ENCODE measurements around the gene STK32A.

DNA sequence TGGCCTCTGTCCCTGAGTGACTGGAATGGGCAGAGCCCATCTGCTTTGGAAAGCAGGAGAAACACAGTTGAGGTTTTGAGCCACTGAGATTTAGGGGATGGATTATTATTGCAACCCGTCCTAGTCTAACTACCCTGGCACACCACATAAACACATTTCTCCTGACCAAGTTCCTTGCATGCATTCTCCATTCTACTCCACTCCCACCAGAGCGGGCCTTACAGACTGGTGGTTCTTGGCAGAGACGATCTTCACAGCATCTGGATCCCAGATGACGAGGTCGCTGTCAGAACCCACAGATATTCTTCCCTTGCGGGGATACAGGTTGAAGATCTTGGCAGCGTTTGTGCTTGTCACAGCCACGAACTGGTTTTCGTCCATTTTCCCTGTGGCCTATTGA, 164.0 kb downstream of the STK32A start:
- TF ChIP-seq EZH2 (IDR thresholded peaks at IDR 0.05; ENCODE audit: low read depth, unreplicated experiment) (no peak), ZNF331 (CRISPR knock-in tag; IDR thresholded peaks at IDR 0.05; ENCODE audit: low read depth) (no peak), POLR2AphosphoS5 (IDR thresholded peaks at IDR 0.05; ENCODE audit: low read depth) (no peak), EZH2phosphoT487 (IDR thresholded peaks at IDR 0.05; ENCODE audit: unreplicated experiment) (no peak), JUNB (IDR thresholded peaks at IDR 0.05; ENCODE audit: unreplicated experiment) (no peak), CREB1 (CRISPR knock-in tag; IDR thresholded peaks at IDR 0.05; ENCODE audit: low read depth) (no peak)
- TF ChIP-seq, protein P1, sequence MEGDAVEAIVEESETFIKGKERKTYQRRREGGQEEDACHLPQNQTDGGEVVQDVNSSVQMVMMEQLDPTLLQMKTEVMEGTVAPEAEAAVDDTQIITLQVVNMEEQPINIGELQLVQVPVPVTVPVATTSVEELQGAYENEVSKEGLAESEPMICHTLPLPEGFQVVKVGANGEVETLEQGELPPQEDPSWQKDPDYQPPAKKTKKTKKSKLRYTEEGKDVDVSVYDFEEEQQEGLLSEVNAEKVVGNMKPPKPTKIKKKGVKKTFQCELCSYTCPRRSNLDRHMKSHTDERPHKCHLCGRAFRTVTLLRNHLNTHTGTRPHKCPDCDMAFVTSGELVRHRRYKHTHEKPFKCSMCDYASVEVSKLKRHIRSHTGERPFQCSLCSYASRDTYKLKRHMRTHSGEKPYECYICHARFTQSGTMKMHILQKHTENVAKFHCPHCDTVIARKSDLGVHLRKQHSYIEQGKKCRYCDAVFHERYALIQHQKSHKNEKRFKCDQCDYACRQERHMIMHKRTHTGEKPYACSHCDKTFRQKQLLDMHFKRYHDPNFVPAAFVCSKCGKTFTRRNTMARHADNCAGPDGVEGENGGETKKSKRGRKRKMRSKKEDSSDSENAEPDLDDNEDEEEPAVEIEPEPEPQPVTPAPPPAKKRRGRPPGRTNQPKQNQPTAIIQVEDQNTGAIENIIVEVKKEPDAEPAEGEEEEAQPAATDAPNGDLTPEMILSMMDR (conservative IDR thresholded peaks at IDR 0.05; ENCODE audit: low read depth in 2 of 2) = no peak
- TF ChIP-seq, protein P2, sequence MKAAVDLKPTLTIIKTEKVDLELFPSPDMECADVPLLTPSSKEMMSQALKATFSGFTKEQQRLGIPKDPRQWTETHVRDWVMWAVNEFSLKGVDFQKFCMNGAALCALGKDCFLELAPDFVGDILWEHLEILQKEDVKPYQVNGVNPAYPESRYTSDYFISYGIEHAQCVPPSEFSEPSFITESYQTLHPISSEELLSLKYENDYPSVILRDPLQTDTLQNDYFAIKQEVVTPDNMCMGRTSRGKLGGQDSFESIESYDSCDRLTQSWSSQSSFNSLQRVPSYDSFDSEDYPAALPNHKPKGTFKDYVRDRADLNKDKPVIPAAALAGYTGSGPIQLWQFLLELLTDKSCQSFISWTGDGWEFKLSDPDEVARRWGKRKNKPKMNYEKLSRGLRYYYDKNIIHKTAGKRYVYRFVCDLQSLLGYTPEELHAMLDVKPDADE (IDR thresholded peaks at IDR 0.05) = no peak
- TF ChIP-seq, protein P3, sequence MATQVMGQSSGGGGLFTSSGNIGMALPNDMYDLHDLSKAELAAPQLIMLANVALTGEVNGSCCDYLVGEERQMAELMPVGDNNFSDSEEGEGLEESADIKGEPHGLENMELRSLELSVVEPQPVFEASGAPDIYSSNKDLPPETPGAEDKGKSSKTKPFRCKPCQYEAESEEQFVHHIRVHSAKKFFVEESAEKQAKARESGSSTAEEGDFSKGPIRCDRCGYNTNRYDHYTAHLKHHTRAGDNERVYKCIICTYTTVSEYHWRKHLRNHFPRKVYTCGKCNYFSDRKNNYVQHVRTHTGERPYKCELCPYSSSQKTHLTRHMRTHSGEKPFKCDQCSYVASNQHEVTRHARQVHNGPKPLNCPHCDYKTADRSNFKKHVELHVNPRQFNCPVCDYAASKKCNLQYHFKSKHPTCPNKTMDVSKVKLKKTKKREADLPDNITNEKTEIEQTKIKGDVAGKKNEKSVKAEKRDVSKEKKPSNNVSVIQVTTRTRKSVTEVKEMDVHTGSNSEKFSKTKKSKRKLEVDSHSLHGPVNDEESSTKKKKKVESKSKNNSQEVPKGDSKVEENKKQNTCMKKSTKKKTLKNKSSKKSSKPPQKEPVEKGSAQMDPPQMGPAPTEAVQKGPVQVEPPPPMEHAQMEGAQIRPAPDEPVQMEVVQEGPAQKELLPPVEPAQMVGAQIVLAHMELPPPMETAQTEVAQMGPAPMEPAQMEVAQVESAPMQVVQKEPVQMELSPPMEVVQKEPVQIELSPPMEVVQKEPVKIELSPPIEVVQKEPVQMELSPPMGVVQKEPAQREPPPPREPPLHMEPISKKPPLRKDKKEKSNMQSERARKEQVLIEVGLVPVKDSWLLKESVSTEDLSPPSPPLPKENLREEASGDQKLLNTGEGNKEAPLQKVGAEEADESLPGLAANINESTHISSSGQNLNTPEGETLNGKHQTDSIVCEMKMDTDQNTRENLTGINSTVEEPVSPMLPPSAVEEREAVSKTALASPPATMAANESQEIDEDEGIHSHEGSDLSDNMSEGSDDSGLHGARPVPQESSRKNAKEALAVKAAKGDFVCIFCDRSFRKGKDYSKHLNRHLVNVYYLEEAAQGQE (IDR thresholded peaks at IDR 0.05; ENCODE audit: unreplicated experiment) = no peak
- TF ChIP-seq, protein P4, sequence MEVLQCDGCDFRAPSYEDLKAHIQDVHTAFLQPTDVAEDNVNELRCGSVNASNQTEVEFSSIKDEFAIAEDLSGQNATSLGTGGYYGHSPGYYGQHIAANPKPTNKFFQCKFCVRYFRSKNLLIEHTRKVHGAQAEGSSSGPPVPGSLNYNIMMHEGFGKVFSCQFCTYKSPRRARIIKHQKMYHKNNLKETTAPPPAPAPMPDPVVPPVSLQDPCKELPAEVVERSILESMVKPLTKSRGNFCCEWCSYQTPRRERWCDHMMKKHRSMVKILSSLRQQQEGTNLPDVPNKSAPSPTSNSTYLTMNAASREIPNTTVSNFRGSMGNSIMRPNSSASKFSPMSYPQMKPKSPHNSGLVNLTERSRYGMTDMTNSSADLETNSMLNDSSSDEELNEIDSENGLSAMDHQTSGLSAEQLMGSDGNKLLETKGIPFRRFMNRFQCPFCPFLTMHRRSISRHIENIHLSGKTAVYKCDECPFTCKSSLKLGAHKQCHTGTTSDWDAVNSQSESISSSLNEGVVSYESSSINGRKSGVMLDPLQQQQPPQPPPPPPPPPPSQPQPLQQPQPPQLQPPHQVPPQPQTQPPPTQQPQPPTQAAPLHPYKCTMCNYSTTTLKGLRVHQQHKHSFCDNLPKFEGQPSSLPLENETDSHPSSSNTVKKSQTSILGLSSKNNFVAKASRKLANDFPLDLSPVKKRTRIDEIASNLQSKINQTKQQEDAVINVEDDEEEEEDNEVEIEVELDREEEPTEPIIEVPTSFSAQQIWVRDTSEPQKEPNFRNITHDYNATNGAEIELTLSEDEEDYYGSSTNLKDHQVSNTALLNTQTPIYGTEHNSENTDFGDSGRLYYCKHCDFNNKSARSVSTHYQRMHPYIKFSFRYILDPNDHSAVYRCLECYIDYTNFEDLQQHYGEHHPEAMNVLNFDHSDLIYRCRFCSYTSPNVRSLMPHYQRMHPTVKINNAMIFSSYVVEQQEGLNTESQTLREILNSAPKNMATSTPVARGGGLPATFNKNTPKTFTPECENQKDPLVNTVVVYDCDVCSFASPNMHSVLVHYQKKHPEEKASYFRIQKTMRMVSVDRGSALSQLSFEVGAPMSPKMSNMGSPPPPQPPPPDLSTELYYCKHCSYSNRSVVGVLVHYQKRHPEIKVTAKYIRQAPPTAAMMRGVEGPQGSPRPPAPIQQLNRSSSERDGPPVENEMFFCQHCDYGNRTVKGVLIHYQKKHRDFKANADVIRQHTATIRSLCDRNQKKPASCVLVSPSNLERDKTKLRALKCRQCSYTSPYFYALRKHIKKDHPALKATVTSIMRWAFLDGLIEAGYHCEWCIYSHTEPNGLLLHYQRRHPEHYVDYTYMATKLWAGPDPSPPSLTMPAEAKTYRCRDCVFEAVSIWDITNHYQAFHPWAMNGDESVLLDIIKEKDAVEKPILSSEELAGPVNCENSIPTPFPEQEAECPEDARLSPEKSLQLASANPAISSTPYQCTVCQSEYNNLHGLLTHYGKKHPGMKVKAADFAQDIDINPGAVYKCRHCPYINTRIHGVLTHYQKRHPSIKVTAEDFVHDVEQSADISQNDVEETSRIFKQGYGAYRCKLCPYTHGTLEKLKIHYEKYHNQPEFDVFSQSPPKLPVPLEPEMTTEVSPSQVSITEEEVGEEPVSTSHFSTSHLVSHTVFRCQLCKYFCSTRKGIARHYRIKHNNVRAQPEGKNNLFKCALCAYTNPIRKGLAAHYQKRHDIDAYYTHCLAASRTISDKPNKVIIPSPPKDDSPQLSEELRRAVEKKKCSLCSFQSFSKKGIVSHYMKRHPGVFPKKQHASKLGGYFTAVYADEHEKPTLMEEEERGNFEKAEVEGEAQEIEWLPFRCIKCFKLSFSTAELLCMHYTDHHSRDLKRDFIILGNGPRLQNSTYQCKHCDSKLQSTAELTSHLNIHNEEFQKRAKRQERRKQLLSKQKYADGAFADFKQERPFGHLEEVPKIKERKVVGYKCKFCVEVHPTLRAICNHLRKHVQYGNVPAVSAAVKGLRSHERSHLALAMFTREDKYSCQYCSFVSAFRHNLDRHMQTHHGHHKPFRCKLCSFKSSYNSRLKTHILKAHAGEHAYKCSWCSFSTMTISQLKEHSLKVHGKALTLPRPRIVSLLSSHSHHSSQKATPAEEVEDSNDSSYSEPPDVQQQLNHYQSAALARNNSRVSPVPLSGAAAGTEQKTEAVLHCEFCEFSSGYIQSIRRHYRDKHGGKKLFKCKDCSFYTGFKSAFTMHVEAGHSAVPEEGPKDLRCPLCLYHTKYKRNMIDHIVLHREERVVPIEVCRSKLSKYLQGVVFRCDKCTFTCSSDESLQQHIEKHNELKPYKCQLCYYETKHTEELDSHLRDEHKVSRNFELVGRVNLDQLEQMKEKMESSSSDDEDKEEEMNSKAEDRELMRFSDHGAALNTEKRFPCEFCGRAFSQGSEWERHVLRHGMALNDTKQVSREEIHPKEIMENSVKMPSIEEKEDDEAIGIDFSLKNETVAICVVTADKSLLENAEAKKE (CRISPR knock-in tag; IDR thresholded peaks at IDR 0.05) = no peak
